ENCODE data around the gene GPHN. TPM values are rescaled to one million over a fixed set of nuclear protein-coding genes. Genes with fewer than 3 reads are reported as not detected.

The GPHN gene
- polyA plus RNA-seq, 1 of the 3 experiments (the other 2 are of a cell fraction) = 6.9 TPM

GRCh38 chr14:66473223-66473622 lies 34.7 kb upstream of the GPHN start:
- ChIA-PET CTCF (no interaction called here), POLR2A (no interaction called here)
- H3K9ac ChIP-seq = no peak overlapping the region
- H3K36me3 ChIP-seq (replicated peaks in 1 of 2; ENCODE audit: control insufficient read depth in 1 of 2, insufficient read depth in 2 of 2, low read length in 1 of 2) = no peaks in the 10 kb centered on the region
- no peaks in the 10 kb centered on the region for H3K27me3 ChIP-seq (ENCODE audit: insufficient read depth)
- H3F3A ChIP-seq (replicated peaks; ENCODE audit: insufficient read depth) = no peaks in the 10 kb centered on the region
- H2AFZ ChIP-seq (ENCODE audit: low read depth) = no peak overlapping the region
- H3K9me2 ChIP-seq = no peaks in the 10 kb centered on the region
- H3K4me1 ChIP-seq (ENCODE audit: control insufficient read depth in 1 of 2, insufficient read depth in 2 of 2, low read depth in 1 of 2, low read length in 1 of 2) = peaks cover 0 to 4% of the 10 kb centered on the region in 2 experiments; a peak in 2 of 4 replicates
- H3K4me3 ChIP-seq (ENCODE audit: low read depth in 2 of 2, low read length in 1 of 2) = no peak overlapping the region
- H3K27ac ChIP-seq (ENCODE audit: low read depth in 2 of 2, low read length in 1 of 2) = no peak overlapping the region
- H3K4me2 ChIP-seq = no peak overlapping the region
- TF ChIP-seq PBX3 (IDR thresholded peaks at IDR 0.05) = no peak
- no peak for DNase-seq
- H3K79me2 ChIP-seq (ENCODE audit: insufficient read depth) = no peaks in the 10 kb centered on the region
- peaks cover 25% of the 10 kb centered on the region; the same call in 1 of the 2 replicates for H3K9me3 ChIP-seq
- WGBS (ENCODE audit: low lambda C conversion rate) = 23% methylated on average over 2 of the region's 2 CpGs
- H4K20me1 ChIP-seq (ENCODE audit: insufficient read depth) = no peaks in the 10 kb centered on the region

DNA sequence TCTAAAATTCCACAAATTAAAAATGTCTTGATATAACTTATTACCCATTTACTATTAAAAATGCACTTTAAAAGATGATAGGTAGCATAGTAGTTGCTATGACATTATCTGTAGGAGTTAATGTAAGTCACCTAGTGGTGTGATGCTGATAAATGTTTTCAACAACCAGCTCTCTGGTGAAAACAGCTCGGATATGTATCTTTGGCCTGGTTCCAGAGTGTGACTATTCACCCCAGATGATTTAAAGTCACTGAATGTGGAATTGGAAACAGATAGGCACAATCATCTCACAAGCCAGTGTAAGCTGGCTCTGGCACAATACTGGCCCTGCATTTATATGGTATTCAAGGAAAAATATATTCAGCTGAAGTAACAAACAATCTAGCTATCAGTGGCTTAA lies 31.0 kb upstream of the GPHN start:
- 0% methylated on average over 1 of the region's 1 CpG for WGBS (ENCODE audit: low lambda C conversion rate)
- Histone ChIP-seq H3K4me2 (no peak overlapping the region), H3F3A (replicated peaks; ENCODE audit: insufficient read depth) (no peaks in the 10 kb centered on the region), H2AFZ (ENCODE audit: low read depth) (peak overlapping the region; percentile 53; the same call in 1 of the 2 replicates), H3K79me2 (ENCODE audit: insufficient read depth) (no peaks in the 10 kb centered on the region), H3K9ac (no peak overlapping the region), H4K20me1 (ENCODE audit: insufficient read depth) (no peaks in the 10 kb centered on the region), H3K4me1 (ENCODE audit: control insufficient read depth in 1 of 2, insufficient read depth in 2 of 2, low read depth in 1 of 2, low read length in 1 of 2) (peaks cover 0 to 4% of the 10 kb centered on the region in 2 experiments; a peak in 2 of 4 replicates), H3K9me2 (no peaks in the 10 kb centered on the region), H3K4me3 (ENCODE audit: low read depth in 2 of 2, low read length in 1 of 2) (no peak overlapping the region), H3K27ac (ENCODE audit: low read depth in 2 of 2, low read length in 1 of 2) (peak overlapping the region in 1 of 2 experiments; percentile 47; a peak in 2 of 4 replicates), H3K9me3 (no peaks in the 10 kb centered on the region), H3K27me3 (ENCODE audit: insufficient read depth) (no peaks in the 10 kb centered on the region), H3K36me3 (replicated peaks in 1 of 2; ENCODE audit: control insufficient read depth in 1 of 2, insufficient read depth in 2 of 2, low read length in 1 of 2) (no peaks in the 10 kb centered on the region)
- ChIA-PET POLR2A (interaction anchor here (0.5 kb wide), 1 partner anchor 758 kb away, joined by 3 read pairs; no protein-coding TSS in a partner anchor), CTCF (interaction anchor here (1.0 to 2.5 kb wide), 8 partner anchors 8 to 74 kb away, joined by 3 to 10 read pairs (median 4); no protein-coding TSS in a partner anchor)
- DNase-seq = peak; percentile 52
- TF ChIP-seq EZH2phosphoT487 (IDR thresholded peaks at IDR 0.05; ENCODE audit: borderline replicate concordance, low read depth) (no peak), POLR2AphosphoS5 (IDR thresholded peaks at IDR 0.05; ENCODE audit: low read depth, low read length) (no peak), USF2 (IDR thresholded peaks at IDR 0.05; ENCODE audit: borderline replicate concordance, low read depth, low read length) (no peak), ELF1 (IDR thresholded peaks at IDR 0.05) (no peak), FOXJ3 (CRISPR knock-in tag; IDR thresholded peaks at IDR 0.05) (peak; percentile 81), NRF1 (IDR thresholded peaks at IDR 0.05; ENCODE audit: low read depth, low read length) (no peak), FOXM1 (IDR thresholded peaks at IDR 0.05; ENCODE audit: low read depth) (no peak), USF1 (IDR thresholded peaks at IDR 0.05; ENCODE audit: borderline replicate concordance, low read depth) (no peak), EP300 (IDR thresholded peaks at IDR 0.05; ENCODE audit: borderline replicate concordance in 1 of 2, low read depth in 1 of 2, low read length in 1 of 2) (peak in 1 of 2 experiments; percentile 81; a peak in 2 of 4 replicates), SIN3A (IDR thresholded peaks at IDR 0.05; ENCODE audit: borderline replicate concordance, low read depth, low read length) (no peak), FOSL2 (IDR thresholded peaks at IDR 0.05; ENCODE audit: borderline replicate concordance, low read depth) (no peak), CHD2 (IDR thresholded peaks at IDR 0.05; ENCODE audit: low read length, partially characterized antibody) (peak; percentile 66), GATA2 (CRISPR knock-in tag; IDR thresholded peaks at IDR 0.05) (peak; percentile 87), TEAD4 (IDR thresholded peaks at IDR 0.05; ENCODE audit: borderline replicate concordance, insufficient read depth) (no peak), JUND (IDR thresholded peaks at IDR 0.05) (0 out of 2 replicates have a peak, but pooled peaks have one; percentile 6), MXI1 (IDR thresholded peaks at IDR 0.05; ENCODE audit: low read depth, low read length) (no peak), RCOR1 (IDR thresholded peaks at IDR 0.05; ENCODE audit: low read length) (peak; percentile 53; the same call in 1 of the 2 replicates), GABPA (IDR thresholded peaks at IDR 0.05; ENCODE audit: low read depth) (no peak), CTCF (IDR thresholded peaks at IDR 0.05) (peak; percentile 27)
- TF ChIP-seq, protein P1, sequence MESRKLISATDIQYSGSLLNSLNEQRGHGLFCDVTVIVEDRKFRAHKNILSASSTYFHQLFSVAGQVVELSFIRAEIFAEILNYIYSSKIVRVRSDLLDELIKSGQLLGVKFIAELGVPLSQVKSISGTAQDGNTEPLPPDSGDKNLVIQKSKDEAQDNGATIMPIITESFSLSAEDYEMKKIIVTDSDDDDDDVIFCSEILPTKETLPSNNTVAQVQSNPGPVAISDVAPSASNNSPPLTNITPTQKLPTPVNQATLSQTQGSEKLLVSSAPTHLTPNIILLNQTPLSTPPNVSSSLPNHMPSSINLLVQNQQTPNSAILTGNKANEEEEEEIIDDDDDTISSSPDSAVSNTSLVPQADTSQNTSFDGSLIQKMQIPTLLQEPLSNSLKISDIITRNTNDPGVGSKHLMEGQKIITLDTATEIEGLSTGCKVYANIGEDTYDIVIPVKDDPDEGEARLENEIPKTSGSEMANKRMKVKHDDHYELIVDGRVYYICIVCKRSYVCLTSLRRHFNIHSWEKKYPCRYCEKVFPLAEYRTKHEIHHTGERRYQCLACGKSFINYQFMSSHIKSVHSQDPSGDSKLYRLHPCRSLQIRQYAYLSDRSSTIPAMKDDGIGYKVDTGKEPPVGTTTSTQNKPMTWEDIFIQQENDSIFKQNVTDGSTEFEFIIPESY (IDR thresholded peaks at IDR 0.05; ENCODE audit: borderline replicate concordance, low read depth) = no peak

Data from SK-N-SH (cell line).